Thyroid gland (tissue), 4 donors: ENCODE results near the gene TRIM50.

Source experiments
- POLR2A ChIP-seq, 2 donors: fragments of 450-650 bp; IDR thresholded peaks; one replicate each; pipeline ENCODE4 v1.6.1; 2017; ENCODE audit warnings: antibody characterized with exemption in 2 of 2, mild to moderate bottlenecking in 2 of 2, moderate library complexity in 1 of 2
- TF ChIP-seq, protein P1 (sequence below), 6 experiments: fragments of 200-600 bp in 3 of 6; fragments of 450-650 bp in 3 of 6; sonication (generic) in 3 of 6; IDR thresholded peaks; one replicate each; pipeline ENCODE4 v1.5.1; 2016 to 2019; ENCODE audit warnings: antibody characterized with exemption in 6 of 6, mild to moderate bottlenecking in 2 of 6, inconsistent platforms in 1 of 6, moderate library complexity in 1 of 6

DNA sequence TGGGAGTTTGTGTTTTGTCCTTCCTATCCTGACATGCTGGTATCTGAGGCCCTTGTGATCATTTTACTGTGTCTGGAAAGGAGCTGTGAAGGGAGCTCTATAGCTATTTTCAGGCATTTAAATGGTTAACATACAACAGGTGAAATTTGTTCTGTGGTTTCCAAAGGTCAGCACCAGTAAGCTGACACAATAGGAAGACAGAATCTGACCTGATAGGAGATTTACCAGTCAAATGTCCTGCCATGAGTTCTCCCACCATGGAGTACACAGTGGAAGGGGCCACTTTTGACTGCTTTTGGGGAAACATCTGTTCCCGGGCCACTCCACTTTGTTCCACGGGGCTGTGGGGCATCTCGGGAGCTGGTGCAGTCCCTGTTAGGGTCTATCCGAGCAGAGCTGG lies 17.7 kb upstream of the TRIM50 start:
- TF ChIP-seq, protein P1, sequence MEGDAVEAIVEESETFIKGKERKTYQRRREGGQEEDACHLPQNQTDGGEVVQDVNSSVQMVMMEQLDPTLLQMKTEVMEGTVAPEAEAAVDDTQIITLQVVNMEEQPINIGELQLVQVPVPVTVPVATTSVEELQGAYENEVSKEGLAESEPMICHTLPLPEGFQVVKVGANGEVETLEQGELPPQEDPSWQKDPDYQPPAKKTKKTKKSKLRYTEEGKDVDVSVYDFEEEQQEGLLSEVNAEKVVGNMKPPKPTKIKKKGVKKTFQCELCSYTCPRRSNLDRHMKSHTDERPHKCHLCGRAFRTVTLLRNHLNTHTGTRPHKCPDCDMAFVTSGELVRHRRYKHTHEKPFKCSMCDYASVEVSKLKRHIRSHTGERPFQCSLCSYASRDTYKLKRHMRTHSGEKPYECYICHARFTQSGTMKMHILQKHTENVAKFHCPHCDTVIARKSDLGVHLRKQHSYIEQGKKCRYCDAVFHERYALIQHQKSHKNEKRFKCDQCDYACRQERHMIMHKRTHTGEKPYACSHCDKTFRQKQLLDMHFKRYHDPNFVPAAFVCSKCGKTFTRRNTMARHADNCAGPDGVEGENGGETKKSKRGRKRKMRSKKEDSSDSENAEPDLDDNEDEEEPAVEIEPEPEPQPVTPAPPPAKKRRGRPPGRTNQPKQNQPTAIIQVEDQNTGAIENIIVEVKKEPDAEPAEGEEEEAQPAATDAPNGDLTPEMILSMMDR (IDR thresholded peaks at IDR 0.05): no peak
- no peak for TF ChIP-seq POLR2A (IDR thresholded peaks at IDR 0.05)
